Activated naive CD8-positive, alpha-beta T cell (primary cell): Measurements from ENCODE around the gene CFAP99.

Experiments used
- H3K27ac Mint-ChIP-seq: one replicate; pipeline ENCODE4 v1.8.0; 2021; ENCODE audit warnings: mixed read lengths
- H3K27me3 Mint-ChIP-seq: one replicate; pipeline ENCODE4 v1.8.0; 2021; ENCODE audit warnings: mixed read lengths
- H3K36me3 Mint-ChIP-seq: one replicate; pipeline ENCODE4 v1.8.0; 2021; ENCODE audit warnings: mixed read lengths
- H3K4me1 Mint-ChIP-seq: one replicate; pipeline ENCODE4 v1.8.0; 2021; ENCODE audit warnings: low read depth, mixed read lengths
- H3K4me3 Mint-ChIP-seq: one replicate; pipeline ENCODE4 v1.8.0; 2021; ENCODE audit warnings: mild to moderate bottlenecking, mixed read lengths
- H3K9me3 Mint-ChIP-seq: one replicate; pipeline ENCODE4 v1.8.0; 2021; ENCODE audit warnings: low read depth, mixed read lengths

The CFAP99 gene

DNA sequence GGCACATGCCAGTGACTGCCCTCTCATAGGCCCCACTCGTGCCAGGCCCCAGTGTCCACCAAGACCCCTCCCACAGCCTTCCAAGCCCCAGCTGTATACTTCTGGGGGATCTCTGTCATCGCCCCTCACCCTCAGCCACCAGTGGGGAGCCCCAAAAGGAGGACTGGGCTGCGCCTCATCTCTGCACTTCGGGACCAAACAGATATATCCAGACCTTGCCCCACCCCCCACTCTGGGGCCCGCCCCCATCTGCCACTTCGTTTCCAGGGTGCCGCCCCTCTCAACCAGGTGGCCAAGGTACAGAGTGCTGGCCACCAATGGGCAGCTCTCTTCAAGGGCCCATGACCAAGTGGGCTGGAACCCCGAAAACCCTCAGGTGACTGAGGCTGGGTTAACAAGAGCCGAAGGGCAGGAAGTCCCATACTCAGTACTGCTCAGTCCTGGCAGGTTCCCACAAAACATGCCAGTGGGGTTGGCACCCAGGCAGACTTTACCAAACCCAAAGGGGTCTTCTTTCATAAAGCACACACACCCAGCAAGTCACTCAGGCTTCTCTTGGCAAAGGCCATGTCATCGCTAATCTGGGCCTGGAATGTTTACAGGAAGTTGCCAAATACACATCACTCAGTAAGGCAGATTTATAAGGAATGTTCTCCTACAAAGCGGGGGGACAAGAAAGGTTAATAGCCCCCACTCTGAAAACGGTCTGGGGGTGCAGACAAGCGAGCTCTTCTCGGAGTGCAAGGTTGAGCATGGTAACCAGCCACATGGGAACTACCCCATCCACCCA is 4.7 kb upstream of the CFAP99 start:
- Mint-ChIP-seq H3K4me3 (peak overlapping the region; percentile 90), H3K4me1 (peaks cover 58% of the 10 kb centered on the region), H3K9me3 (no peaks in the 10 kb centered on the region), H3K27me3 (peaks cover 4% of the 10 kb centered on the region), H3K36me3 (no peaks in the 10 kb centered on the region), H3K27ac (peak overlapping the region; percentile 99)

DNA sequence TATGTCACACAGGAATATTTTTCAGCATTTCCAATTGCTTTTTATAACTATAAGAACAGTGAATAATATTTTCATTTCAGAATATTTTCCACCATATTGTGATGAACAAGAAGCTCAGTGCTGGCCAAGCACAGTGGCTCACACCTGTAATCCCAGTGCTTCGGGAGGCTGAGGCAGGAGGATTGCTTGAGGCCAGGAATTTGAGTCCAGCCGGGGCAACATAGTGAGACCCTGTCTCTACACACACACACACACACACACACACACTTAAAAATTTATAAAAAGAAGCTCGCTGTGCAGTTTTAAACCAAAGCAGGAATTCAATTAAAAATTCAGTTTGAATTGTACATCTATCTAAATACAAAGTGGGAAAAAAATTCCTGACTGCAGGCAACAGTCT is 3.5 kb upstream of the CFAP99 start:
- no peak overlapping the region for H3K27ac Mint-ChIP-seq
- H3K36me3 Mint-ChIP-seq: no peaks in the 10 kb centered on the region
- peaks cover 68% of the 10 kb centered on the region for H3K4me1 Mint-ChIP-seq
- H3K27me3 Mint-ChIP-seq: peaks cover 9% of the 10 kb centered on the region
- H3K9me3 Mint-ChIP-seq: no peaks in the 10 kb centered on the region
- peak overlapping the region; percentile 23 for H3K4me3 Mint-ChIP-seq

DNA sequence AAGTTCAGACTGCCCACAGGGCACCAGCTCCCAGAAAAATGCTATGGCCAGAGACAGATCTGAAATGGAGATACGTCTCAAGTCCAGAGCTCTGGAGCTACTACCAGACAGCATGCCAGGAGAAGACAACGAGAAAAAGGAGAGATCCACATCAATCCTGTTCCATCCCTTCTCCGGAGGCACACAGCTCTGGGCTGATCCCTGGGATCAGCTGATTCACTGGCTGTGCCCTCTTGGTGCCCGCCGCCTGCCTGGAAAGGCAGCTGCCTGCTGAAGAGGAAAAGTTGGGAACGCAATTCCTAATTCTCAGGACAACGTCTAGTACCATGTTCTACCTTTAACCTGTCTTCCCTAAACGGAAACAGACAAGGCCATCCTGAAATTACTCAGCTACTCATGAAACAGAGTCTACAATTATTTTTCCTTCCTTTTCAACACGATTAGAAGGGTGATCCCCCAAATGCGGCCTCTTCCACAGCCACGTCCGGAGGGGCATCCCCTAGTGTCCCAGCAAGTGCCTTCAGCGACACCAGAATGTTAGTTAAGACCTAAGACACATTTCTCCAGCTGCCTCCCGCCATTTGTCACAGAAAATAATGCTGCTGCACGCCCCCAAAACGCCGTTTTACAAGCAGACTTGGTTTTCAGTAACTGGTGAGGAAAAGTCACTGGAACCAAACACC is 2.7 kb upstream of the CFAP99 start:
- Mint-ChIP-seq H3K27ac (no peak overlapping the region), H3K9me3 (no peaks in the 10 kb centered on the region), H3K27me3 (peaks cover 13% of the 10 kb centered on the region), H3K36me3 (no peaks in the 10 kb centered on the region), H3K4me1 (peaks cover 66% of the 10 kb centered on the region), H3K4me3 (peak overlapping the region; percentile 79)

DNA sequence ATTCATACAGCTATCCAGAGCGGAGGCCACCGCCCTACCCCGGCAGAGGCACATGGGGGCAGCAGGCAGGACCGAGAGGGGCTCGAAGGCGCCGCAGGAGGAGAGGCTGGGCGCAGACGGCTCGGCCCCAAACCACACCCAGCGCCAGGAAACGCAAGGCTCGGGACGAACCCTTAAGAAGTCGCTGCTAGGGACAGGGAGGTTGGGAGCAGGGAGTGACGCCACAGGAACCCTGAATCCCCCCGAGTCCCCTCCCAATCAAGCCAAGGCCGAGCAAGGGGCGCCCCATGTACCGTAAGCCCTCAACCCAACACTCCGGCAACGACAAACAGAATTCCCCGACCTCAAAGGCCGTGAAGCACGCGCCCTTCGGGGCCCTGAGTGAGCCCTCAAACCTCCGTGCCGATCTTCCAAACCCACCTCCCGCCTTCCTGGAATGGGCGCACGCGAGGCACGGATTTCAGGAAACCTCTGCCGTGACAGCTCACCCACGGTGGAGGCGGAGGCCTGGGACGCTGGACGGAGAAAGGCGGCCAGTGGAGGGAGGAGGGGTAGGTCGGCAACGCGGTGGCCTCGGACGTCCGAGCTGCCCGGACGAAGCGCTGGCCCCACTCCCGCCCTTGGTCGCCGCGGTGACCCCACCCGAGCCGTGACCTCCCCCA is 2.1 kb upstream of the CFAP99 start:
- peaks cover 60% of the 10 kb centered on the region for H3K4me1 Mint-ChIP-seq
- H3K27me3 Mint-ChIP-seq: peaks cover 13% of the 10 kb centered on the region
- peak overlapping the region; percentile 79 for H3K4me3 Mint-ChIP-seq
- H3K9me3 Mint-ChIP-seq: no peaks in the 10 kb centered on the region
- H3K36me3 Mint-ChIP-seq: no peaks in the 10 kb centered on the region
- no peak overlapping the region for H3K27ac Mint-ChIP-seq

DNA sequence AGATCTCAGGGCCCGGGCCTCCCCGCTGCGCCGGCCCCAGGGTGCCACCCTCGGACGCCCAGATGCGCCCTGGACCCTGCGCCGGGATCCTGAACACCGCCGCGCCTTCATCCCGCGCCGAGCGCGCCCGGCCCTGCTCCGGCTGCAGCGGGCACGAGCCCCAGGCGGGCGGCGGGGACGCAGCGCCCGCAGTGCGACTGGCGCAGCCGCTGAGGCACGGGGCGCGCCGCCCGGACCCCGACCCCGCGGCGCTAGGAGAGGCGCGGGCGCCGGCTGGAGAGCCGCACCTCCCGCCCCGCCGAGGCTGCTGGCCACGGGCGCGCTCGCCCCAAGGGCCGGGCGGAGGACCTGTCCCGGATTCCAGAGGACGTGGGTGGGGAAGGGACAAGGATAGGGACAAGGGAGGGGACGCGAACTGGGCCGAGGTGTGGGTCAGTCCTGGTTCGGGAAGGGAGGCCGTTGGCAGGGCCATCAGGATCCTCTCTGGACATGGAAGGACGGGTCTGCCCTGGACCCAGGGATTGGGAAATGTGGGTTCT is 1.5 kb upstream of the CFAP99 start:
- H3K4me3 Mint-ChIP-seq: peak overlapping the region; percentile 84
- H3K27me3 Mint-ChIP-seq: peaks cover 13% of the 10 kb centered on the region
- peaks cover 55% of the 10 kb centered on the region for H3K4me1 Mint-ChIP-seq
- H3K36me3 Mint-ChIP-seq: no peaks in the 10 kb centered on the region
- no peaks in the 10 kb centered on the region for H3K9me3 Mint-ChIP-seq
- H3K27ac Mint-ChIP-seq: no peak overlapping the region

DNA sequence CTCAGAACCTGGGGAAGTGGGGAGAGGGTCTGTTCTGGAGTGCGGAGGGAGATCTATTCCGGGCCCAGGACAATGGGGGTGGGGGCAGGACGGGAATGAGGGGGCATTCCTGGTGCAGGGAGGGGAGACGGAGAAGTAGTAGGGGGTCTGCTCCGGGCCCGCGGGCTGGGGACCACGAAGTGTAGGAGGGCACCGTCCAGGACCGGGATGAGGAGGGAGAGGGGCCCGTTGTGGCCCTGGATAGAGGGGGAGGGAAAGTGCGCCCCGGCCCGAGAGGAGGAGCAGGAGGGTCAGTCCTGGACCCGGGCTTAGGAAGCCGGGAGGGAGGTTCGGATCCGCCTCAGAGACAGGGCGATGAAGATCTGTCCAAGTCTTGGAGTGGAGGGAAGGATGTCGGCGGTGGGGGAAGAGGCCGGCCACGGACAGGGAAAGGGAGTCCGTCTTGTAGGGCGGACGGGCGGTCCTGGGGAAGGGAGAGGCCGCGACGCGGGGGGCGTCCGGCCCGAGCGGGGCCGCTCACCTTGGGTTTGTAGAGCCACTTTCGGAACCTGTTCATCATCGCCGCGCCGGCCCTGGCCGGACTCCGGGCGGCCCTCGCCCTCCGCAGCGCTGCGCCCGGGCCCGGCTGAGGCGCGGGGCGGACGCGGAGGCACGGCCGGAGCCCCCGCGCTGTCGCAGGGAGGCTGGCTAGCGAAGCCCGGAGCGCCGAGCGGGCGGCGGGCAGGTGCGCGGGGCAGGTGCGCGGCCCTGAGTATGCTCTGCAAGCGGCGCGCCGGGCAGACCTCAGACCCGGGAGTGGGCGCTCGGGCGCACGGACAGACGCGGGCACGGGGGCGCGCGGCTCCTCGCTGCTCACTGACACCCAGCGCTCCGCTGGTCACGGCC is 748 bp upstream of the CFAP99 start, which contains the start of gene ZFYVE28:
ZFYVE28 (minus strand) TSS at position 881 of the 885 bp plus-strand sequence; CDS start at position 559, 322 bp downstream.
- peak within 1 kb of the TSS; percentile 95 for H3K4me3 Mint-ChIP-seq

DNA sequence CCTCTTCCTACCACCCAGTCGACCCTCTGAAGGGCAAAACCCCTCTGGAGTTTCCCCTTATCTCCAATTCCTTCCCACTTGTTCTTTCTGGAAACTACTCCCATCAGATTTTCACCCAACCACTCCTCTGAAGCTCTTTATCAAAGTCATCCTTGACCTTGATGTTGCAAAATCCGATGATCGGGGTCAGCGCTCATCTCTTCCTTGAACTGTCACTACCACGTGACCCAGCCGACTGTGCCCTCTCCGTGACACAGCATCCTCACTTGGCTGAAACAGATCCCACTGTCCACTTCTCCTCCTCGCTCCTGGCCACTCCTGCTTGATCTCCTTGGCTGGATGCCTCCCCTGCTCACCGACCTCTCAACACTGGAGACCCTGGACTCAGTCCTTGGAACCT is 1.1 kb downstream of the CFAP99 start:
- peak overlapping the region; percentile 95 for H3K4me3 Mint-ChIP-seq
- peaks cover 16% of the 10 kb centered on the region for H3K27me3 Mint-ChIP-seq
- no peaks in the 10 kb centered on the region for H3K36me3 Mint-ChIP-seq
- H3K4me1 Mint-ChIP-seq: peaks cover 29% of the 10 kb centered on the region
- H3K9me3 Mint-ChIP-seq: no peaks in the 10 kb centered on the region
- no peak overlapping the region for H3K27ac Mint-ChIP-seq

More for the DNA sequence above, 748 bp upstream of the CFAP99 start, which contains the start of gene ZFYVE28:
- Mint-ChIP-seq H3K27me3 (peaks cover 13% of the 10 kb centered on the region), H3K36me3 (no peaks in the 10 kb centered on the region), H3K9me3 (no peaks in the 10 kb centered on the region), H3K4me1 (peaks cover 47% of the 10 kb centered on the region), H3K27ac (peak within 1 kb of the TSS; percentile 58)

DNA sequence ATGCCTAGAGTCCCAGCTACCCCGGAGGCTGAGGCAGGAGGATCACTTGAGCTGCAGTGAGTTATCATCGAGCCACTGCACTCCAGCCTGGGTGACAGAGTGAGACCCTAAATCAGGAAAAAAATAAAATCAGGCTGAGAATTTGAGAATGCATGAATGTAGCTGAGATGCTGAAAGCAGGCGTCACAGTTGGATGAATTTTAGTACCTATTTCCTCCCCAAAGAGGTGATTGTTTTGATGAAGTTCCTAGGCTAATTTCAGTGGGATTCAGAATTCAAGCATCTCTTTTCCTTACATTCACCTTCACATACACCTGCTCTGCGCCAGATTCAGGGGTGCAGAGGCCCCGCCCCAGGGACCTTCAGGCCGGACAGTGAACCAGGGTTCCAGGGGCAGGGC is 3.2 kb downstream of the CFAP99 start:
- no peaks in the 10 kb centered on the region for H3K9me3 Mint-ChIP-seq
- H3K4me3 Mint-ChIP-seq: no peak overlapping the region
- H3K4me1 Mint-ChIP-seq: peaks cover 17% of the 10 kb centered on the region
- H3K36me3 Mint-ChIP-seq: no peaks in the 10 kb centered on the region
- H3K27ac Mint-ChIP-seq: no peak overlapping the region
- H3K27me3 Mint-ChIP-seq: peaks cover 15% of the 10 kb centered on the region

DNA sequence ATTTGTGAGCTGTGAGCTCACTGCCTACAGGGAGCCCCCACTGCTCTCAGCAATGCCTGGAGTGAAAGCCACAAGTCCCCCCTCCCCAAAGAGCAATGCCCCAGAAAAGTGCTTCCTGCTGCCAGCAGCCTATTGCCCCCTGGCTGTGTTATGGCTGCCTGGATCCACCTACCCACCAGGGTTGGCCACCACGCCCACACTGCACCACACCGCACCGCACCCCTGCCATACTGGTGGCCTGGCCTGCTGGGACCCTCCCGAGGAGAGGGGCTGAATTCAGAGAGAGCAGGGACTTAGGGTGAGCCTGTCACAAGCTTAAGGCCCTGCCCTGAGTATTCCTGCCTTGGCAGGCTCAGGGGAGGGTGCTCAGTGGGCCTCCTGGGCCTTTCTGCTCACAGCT is 4.3 kb downstream of the CFAP99 start:
- Mint-ChIP-seq H3K4me3 (no peak overlapping the region), H3K27ac (no peak overlapping the region), H3K9me3 (no peaks in the 10 kb centered on the region), H3K27me3 (peaks cover 15% of the 10 kb centered on the region), H3K4me1 (peaks cover 13% of the 10 kb centered on the region), H3K36me3 (no peaks in the 10 kb centered on the region)

DNA sequence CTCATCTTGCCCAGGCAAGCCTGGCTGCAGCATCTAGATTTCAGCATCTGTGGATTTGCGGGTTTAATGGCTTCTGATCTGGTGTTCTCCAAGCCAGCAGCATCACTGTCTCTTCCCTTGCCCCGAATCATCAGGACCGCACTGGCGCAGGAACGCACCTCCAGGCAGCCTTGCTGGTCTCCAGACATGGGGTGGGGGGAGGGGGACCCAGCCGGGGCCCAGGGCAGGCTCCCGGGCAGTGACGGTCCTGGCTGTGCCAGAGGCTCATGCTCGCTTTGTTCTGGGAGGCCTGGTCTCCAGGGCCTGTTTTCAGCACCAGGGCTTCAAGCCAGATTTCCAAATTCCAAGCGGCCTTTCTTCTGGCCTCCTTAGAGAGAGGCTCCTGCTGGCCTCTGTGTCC is 4.9 kb downstream of the CFAP99 start:
- Mint-ChIP-seq H3K9me3 (no peaks in the 10 kb centered on the region), H3K27ac (no peak overlapping the region), H3K4me1 (peaks cover 13% of the 10 kb centered on the region), H3K27me3 (peaks cover 15% of the 10 kb centered on the region), H3K36me3 (no peaks in the 10 kb centered on the region), H3K4me3 (no peak overlapping the region)

DNA sequence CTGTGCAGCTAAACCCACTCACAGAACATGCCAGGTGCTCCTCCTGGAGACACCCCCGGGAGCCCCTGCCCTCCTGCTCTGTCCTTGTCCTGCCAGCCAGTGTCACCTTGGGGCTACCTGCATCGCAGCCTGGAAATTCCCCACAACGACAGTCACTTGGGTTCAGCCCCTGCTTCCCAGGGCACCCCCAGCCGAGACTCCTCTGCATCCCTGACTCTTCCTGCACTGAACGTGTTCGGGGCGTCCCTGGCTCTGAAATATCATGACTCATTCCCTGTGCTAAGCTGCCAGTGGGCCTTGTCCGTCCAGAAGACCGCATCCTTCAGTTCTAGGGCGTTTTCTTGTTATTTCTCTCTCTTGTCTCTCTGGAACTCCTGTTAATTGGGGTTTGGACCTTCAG is 5.8 kb downstream of the CFAP99 start:
- Mint-ChIP-seq H3K4me3 (no peak overlapping the region), H3K4me1 (peaks cover 7% of the 10 kb centered on the region), H3K9me3 (no peaks in the 10 kb centered on the region), H3K36me3 (no peaks in the 10 kb centered on the region), H3K27me3 (peaks cover 15% of the 10 kb centered on the region), H3K27ac (no peak overlapping the region)

DNA sequence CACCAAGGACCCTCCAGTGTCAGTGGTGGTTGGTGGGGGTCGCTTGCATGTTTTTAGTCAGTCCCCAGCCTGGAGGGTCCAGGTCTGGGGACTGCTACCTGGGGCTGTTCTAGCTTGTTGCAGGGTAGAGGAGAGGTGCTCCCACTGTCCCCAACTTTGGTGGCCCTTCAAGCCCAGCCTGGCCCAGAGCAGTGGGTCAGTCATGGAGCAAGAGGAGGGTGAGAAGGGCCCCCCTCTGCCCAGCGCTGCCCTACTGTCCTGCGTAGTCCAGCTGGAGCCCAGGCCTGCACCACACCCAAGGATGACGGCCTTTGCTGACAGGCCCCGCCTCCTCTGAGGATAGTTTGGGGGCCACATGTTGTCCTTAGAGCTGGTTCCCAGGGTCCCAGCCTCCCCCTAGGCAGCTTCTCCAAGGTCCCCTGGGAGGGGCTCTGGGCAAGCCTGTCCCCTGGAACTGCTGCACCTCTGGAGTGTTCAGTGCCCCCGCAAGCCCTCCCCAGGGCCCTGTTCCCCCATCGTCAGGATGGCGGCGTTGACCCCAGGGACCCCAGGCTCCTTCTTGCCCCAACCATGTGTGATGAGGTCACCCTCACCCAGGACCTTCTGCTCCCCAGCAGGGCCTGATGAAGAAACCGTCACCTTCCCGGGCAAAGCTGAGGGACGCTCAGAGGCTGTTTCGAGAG is 6.8 kb downstream of the CFAP99 start:
- no peaks in the 10 kb centered on the region for H3K4me1 Mint-ChIP-seq
- H3K36me3 Mint-ChIP-seq: no peaks in the 10 kb centered on the region
- no peaks in the 10 kb centered on the region for H3K9me3 Mint-ChIP-seq
- no peak overlapping the region for H3K4me3 Mint-ChIP-seq
- no peak overlapping the region for H3K27ac Mint-ChIP-seq
- peaks cover 10% of the 10 kb centered on the region for H3K27me3 Mint-ChIP-seq

DNA sequence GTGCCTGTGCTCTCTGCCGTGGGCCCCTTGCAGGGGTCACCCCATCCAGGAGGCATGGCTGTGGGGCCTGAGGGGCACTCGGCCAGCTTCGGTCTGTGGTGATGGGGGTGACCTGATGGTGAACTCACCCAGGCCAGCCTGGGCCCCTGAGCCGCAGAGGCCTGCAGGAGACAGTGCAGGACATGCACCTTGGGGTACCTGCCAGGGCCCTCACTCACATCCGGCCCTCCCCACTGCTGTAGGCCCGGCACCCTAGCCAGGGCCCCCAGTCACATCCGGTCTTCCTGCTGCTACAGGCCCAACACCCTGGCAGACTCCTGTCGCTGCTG is 7.3 kb downstream of the CFAP99 start:
- no peaks in the 10 kb centered on the region for H3K36me3 Mint-ChIP-seq
- H3K27ac Mint-ChIP-seq: no peak overlapping the region
- peaks cover 6% of the 10 kb centered on the region for H3K27me3 Mint-ChIP-seq
- H3K4me1 Mint-ChIP-seq: no peaks in the 10 kb centered on the region
- H3K9me3 Mint-ChIP-seq: no peaks in the 10 kb centered on the region
- H3K4me3 Mint-ChIP-seq: no peak overlapping the region

DNA sequence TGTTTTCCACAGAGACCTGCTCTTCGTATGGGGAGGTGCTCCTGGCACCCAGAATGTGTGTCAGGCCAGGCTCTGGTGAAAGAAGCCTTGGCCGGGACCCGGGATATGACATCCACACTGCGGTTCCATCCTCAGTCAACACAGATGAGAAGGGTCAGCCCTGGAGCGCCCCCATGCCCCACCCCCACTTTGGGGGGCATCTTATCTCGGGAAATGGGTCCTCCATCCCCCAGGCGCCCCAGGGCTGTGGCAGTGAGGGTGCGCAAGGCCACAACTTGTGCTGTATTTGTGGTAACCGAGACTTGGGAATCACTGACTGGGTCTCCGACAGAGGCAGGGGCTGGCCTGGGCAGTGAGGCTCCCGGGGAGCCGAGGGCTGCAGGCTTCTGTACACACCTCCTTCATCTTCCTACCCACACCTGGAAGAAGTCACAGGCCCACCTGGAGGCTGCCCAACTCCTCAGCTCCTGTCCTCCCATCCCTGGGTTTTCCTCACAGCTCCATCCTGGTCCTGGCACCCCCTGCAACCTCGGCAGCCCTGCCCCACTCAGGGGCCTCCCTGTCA is 8.0 kb downstream of the CFAP99 start:
- Mint-ChIP-seq H3K4me3 (no peak overlapping the region), H3K27ac (no peak overlapping the region), H3K9me3 (no peaks in the 10 kb centered on the region), H3K36me3 (no peaks in the 10 kb centered on the region), H3K4me1 (no peaks in the 10 kb centered on the region), H3K27me3 (peaks cover 6% of the 10 kb centered on the region)
